ENCODE results near the gene SSC4D.
"Not testable (repeated sequence)": the region's sequence is repeated elsewhere in the genome, so short reads cannot be mapped to it uniquely, and the experiment has no call there.

Gene SSC4D

GRCh38 chr7:76381814-76382213 lies 27.7 kb downstream of the SSC4D start:
- no peak for DNase-seq

- no peak for DNase-seq
These were observed 28.9 kb downstream of the SSC4D start for GRCh38 chr7:76380623-76380966.

GRCh38 chr7:76377186-76377918 lies 32.1 kb downstream of the SSC4D start:
- DNase-seq = no peak

- DNase-seq = no peak
These were observed 34.2 kb downstream of the SSC4D start for GRCh38 chr7:76375251-76375650.

- no peak for DNase-seq
These were observed 36.3 kb downstream of the SSC4D start for GRCh38 chr7:76372984-76373833.

- no peak for DNase-seq
These were observed 38.1 kb downstream of the SSC4D start for GRCh38 chr7:76371396-76371795.

GRCh38 chr7:76369018-76369417 lies 40.5 kb downstream of the SSC4D start:
- no peak for DNase-seq

- DNase-seq = no peak
These were observed 41.3 kb downstream of the SSC4D start for GRCh38 chr7:76368190-76368589.

GRCh38 chr7:76364198-76364584 lies 45.3 kb downstream of the SSC4D start:
- peak in 1 of 2 experiments; percentile 30 for DNase-seq

GRCh38 chr7:76363754-76364153 lies 45.7 kb downstream of the SSC4D start:
- DNase-seq = not testable (repeated sequence)

GRCh38 chr7:76359978-76360638 lies 49.4 kb downstream of the SSC4D start:
- DNase-seq = no peak

GRCh38 chr7:76359111-76359977 lies 50.2 kb downstream of the SSC4D start:
- peak; percentile 96 for DNase-seq

GRCh38 chr7:76358481-76359110 lies 50.9 kb downstream of the SSC4D start, which contains the start of gene YWHAG:
YWHAG (minus strand) TSS chr7:76358991; CDS start chr7:76358808, 183 bp downstream.
- DNase-seq = peak in 1 of 2 experiments; percentile 93

GRCh38 chr7:76358011-76358480 lies 51.5 kb downstream of the SSC4D start:
- peak; percentile 72 to 73 for DNase-seq

- no peak for DNase-seq
These were observed 52.0 kb downstream of the SSC4D start for GRCh38 chr7:76357475-76358010.

GRCh38 chr7:76356823-76357222 lies 52.7 kb downstream of the SSC4D start:
- DNase-seq = no peak

GRCh38 chr7:76356115-76356514 lies 53.4 kb downstream of the SSC4D start:
- no peak for DNase-seq

- DNase-seq = no peak
These were observed 54.3 kb downstream of the SSC4D start for GRCh38 chr7:76354981-76355730.

- no peak for DNase-seq
These were observed 55.0 kb downstream of the SSC4D start for GRCh38 chr7:76354516-76354915.

- no peak for DNase-seq
These were observed 55.8 kb downstream of the SSC4D start for GRCh38 chr7:76353744-76354143.

GRCh38 chr7:76352193-76352592 lies 57.3 kb downstream of the SSC4D start:
- no peak for DNase-seq
